Amniotic epithelial cell (primary cell): Measurements from ENCODE around the gene HNF1A.
A peak's percentile ranks its signal among the peaks of the same experiment; 100 is the strongest.
"Not testable (repeated sequence)": the region's sequence is repeated elsewhere in the genome, so short reads cannot be mapped to it uniquely, and the experiment has no call there.

Source experiments
- DNase-seq: peaks from one replicate; pipeline ENCODE4 v3.0.0-alpha.2; 2010; ENCODE audit warnings: low read depth

Gene HNF1A

GRCh38 chr12:121011820-121012219, 33.5 kb downstream of the HNF1A start:
- DNase-seq = no peak

GRCh38 chr12:121013715-121014114, 35.4 kb downstream of the HNF1A start:
- DNase-seq = no peak

- DNase-seq = peak; percentile 84
These were observed 37.8 kb downstream of the HNF1A start, which contains the start of gene C12orf43 for GRCh38 chr12:121015825-121016766. C12orf43 (minus strand) TSS chr12:121016487; CDS start chr12:121016474, 13 bp downstream.

- no peak for DNase-seq
These were observed 39.7 kb downstream of the HNF1A start for GRCh38 chr12:121017966-121018491.

- DNase-seq = no peak
These were observed 40.7 kb downstream of the HNF1A start for GRCh38 chr12:121018860-121019617.

- DNase-seq = no peak
These were observed 43.4 kb downstream of the HNF1A start for GRCh38 chr12:121021754-121022153.

- DNase-seq = no peak
These were observed 44.4 kb downstream of the HNF1A start for GRCh38 chr12:121022713-121023112.

GRCh38 chr12:121023799-121024198, 45.5 kb downstream of the HNF1A start:
- DNase-seq = no peak

GRCh38 chr12:121025442-121026226, 47.3 kb downstream of the HNF1A start:
- no peak for DNase-seq

- DNase-seq = peak; percentile 41
These were observed 48.1 kb downstream of the HNF1A start for GRCh38 chr12:121026274-121027045.

GRCh38 chr12:121030576-121031212, 52.4 kb downstream of the HNF1A start:
- no peak for DNase-seq

GRCh38 chr12:121033625-121034349, 55.4 kb downstream of the HNF1A start:
- peak; percentile 82 for DNase-seq

GRCh38 chr12:121034616-121035305, 56.4 kb downstream of the HNF1A start:
- no peak for DNase-seq

GRCh38 chr12:121036810-121037326, 58.5 kb downstream of the HNF1A start:
- DNase-seq = peak; percentile 97

- peak; percentile 70 for DNase-seq
These were observed 60.7 kb downstream of the HNF1A start, which contains the start of gene OASL for GRCh38 chr12:121038861-121039668. OASL (minus strand) TSS chr12:121039246; CDS start chr12:121038971, 275 bp downstream.

- no peak for DNase-seq
These were observed 64.7 kb downstream of the HNF1A start for GRCh38 chr12:121043067-121043466.

GRCh38 chr12:121047400-121047799, 69.1 kb downstream of the HNF1A start:
- DNase-seq = not testable (repeated sequence)

GRCh38 chr12:121048442-121048841, 70.1 kb downstream of the HNF1A start:
- DNase-seq = no peak
